Measurements from ENCODE around the gene ZNF630. TPM values are rescaled to one million over a fixed set of nuclear protein-coding genes. Genes with fewer than 3 reads are reported as not detected.
A peak's percentile ranks its signal among the peaks of the same experiment; 100 is the strongest.
"Not testable (repeated sequence)": the region's sequence is repeated elsewhere in the genome, so short reads cannot be mapped to it uniquely, and the experiment has no call there.

ZNF630 gene
- total RNA-seq (2014; rRNA removed; shearing (Covaris generic)) = 1.3 and 1.6 TPM in 2 replicates

DNA sequence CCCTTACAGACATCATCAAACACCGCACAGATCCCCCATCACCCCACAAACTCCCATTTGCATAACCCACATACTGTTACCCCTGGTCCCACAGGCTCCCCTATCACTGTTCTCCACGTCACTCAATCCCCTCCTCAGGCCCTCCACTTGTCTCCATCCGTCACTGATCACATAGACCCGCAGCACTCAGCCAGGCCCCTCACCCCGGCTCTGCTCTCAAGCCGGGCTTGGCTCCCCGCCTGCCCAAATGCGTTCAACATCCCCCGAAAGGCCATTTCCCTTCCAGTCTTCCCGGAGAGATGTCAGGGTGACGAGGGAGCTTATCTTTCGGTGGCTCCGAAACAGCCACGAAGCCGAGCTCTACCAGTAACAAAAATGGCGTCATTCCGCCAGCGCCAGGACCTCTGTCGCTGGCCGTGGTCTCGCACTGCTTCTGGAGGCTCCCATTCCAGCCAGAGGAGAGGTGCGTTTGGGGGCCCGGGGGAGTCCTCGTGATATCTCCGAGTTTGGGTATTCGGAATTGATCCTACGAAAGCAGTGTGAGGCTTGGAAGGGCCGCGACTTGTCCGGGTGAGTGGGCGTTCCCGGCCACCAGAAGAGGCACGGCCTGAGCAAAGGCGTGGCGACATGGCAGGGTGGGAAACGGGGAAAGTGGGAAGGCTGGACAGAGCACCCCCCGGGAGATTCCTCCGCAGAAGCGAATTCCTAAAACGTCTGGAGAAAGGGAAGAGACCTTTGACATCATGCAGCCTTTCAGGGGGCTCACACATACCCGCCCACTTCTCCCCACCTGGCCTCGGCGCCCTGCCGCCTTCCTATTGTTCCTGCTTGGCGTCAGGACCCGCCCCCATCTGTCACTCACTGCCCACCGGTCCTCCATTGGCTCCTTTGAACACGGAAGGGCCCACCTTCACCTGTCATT, at the start of gene ZNF630:
ZNF630 (minus strand) TSS at position 577 of the 922 bp plus-strand sequence. CDS start 4,754 bp downstream, outside the sequence.
- peak; percentile 78 for DNase-seq (ENCODE audit: low read depth)

GRCh38 chrX:48107717-48108116, 36.3 kb upstream of the ZNF630 start:
- peak; percentile 4 for DNase-seq (ENCODE audit: low read depth)

GRCh38 chrX:48102874-48103374, 31.5 kb upstream of the ZNF630 start:
- no peak for DNase-seq (ENCODE audit: low read depth)

GRCh38 chrX:48101443-48101842, 30.0 kb upstream of the ZNF630 start:
- DNase-seq (ENCODE audit: low read depth) = no peak

DNA sequence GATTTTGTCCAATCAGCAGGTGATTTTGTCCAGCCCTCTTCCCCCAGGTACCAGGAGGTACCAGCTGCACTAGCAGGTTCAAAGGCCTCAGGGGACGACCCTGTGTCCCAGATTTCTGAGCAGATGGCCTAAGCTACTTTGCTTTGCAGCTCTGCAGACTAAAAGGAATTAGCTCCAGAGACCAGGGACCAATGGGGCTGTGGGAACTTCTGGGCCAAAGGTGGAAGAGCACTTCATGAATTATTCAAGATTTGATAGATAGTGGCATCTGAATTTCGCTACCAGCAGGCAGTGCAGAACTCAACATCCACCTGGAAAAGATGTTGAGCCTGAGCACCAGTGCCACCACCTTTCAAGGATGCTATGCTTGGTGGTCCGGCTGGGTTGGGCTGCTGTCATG, 21.1 kb upstream of the ZNF630 start:
- DNase-seq (ENCODE audit: low read depth) = not testable (repeated sequence)

GRCh38 chrX:48090123-48090522, 18.7 kb upstream of the ZNF630 start:
- no peak for DNase-seq (ENCODE audit: low read depth)

GRCh38 chrX:48086082-48086481, 14.6 kb upstream of the ZNF630 start:
- DNase-seq (ENCODE audit: low read depth) = no peak

- no peak for DNase-seq (ENCODE audit: low read depth)
Observed at GRCh38 chrX:48083706-48084105, 12.3 kb upstream of the ZNF630 start.

DNA sequence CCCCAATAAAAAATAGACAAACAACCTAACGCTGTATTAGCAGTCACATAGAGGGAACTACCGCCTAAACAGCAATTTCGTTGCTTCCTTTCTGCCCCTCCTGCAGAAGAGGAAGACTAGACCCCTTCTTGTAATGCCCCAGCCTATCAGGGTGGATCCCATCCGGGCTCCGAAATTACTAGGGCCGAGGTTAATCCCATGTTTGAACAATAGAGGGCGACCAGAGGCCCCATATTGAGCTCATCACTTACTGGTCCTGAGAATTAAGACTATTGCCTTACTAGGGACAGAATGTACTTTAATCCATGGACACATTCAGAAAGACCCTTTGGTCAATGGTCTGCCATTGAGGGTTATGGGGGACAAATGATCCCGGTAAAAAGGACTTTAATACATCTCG, 11.8 kb upstream of the ZNF630 start:
- DNase-seq (ENCODE audit: low read depth) = peak; percentile 21

DNA sequence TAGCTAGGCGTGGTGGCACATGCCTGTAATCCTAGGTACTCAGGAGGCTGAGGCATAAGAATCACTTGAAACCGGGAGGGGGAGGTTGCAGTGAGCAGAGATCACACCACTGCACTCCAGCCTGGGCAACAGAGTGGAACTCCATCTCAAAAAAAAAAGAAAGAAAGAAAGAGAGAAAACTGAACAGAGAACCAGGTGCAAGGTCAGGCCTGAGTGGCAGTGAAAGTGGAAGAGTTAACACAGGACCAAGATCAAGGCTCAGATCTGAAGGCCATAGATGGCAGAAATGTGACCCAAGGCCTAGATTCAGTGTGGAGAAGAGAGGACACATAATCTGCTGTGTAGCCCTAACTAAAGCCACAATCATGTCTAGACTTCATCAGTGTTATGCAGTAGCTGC, 4.9 kb upstream of the ZNF630 start:
- DNase-seq (ENCODE audit: low read depth) = no peak

DNA sequence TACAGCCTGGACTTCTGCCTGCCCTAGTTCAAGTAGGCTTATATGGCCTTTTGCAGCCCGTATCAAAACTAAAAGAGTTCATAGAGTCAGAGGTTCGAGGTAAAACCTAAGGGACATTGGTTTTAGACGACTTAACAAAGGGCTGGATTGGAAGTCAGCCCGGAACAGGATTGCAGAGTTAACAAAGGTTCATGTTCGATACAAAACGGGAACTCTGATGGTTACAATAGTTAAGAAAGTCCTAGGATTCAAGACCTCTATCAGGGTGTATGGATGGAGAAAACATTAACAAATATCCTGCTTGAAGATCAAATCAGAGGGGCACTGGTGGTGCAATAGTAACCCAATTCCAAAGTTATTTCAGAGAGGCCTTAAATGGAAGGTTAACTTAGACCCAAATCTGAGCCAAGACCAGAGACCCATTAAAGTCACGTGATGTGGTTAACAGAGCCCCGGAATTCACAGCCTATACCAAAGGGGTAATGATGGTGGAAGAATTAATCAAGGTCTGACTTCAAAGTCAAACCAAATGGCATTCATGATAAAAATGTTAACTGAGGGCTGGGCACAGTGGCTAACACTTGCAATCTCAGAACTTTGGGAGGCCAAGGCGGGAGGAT, 656 bp upstream of the ZNF630 start:
- DNase-seq (ENCODE audit: low read depth) = no peak

- peak; percentile 5 for DNase-seq (ENCODE audit: low read depth)
Observed at GRCh38 chrX:48068096-48068887, 3.1 kb downstream of the ZNF630 start.

GRCh38 chrX:48064261-48064660, 7.2 kb downstream of the ZNF630 start:
- DNase-seq (ENCODE audit: low read depth) = no peak

GRCh38 chrX:48059296-48059639, 12.2 kb downstream of the ZNF630 start:
- no peak for DNase-seq (ENCODE audit: low read depth)

- no peak for DNase-seq (ENCODE audit: low read depth)
Observed at GRCh38 chrX:48058621-48059295, 12.7 kb downstream of the ZNF630 start.

- no peak for DNase-seq (ENCODE audit: low read depth)
Observed at GRCh38 chrX:48046846-48047245, 24.6 kb downstream of the ZNF630 start.

- DNase-seq (ENCODE audit: low read depth) = peak; percentile 27
Observed at GRCh38 chrX:48045410-48046311, 25.8 kb downstream of the ZNF630 start.

- DNase-seq (ENCODE audit: low read depth) = no peak
Observed at GRCh38 chrX:48043056-48043455, 28.4 kb downstream of the ZNF630 start.

GRCh38 chrX:48035891-48036290, 35.5 kb downstream of the ZNF630 start:
- no peak for DNase-seq (ENCODE audit: low read depth)

GRCh38 chrX:48030641-48031173, 40.7 kb downstream of the ZNF630 start:
- DNase-seq (ENCODE audit: low read depth) = not testable (repeated sequence)
